T-helper 1 cell (primary cell): ENCODE measurements around the gene PTGDR2.
A peak's percentile ranks its signal among the peaks of the same experiment; 100 is the strongest.

Source experiments
- DNase-seq, 5 donors: peaks; one replicate each; pipeline ENCODE4 v3.0.0-alpha.2; 2012 to 2020
- total RNA-seq, 4 donors: gene quantifications; one replicate each; lab custom pipeline; 2026; lab: John Stamatoyannopoulos, UW

The PTGDR2 gene
- total RNA-seq = 0.24 to 2.9 (median 0.55) reads per million in 4 donors

DNA sequence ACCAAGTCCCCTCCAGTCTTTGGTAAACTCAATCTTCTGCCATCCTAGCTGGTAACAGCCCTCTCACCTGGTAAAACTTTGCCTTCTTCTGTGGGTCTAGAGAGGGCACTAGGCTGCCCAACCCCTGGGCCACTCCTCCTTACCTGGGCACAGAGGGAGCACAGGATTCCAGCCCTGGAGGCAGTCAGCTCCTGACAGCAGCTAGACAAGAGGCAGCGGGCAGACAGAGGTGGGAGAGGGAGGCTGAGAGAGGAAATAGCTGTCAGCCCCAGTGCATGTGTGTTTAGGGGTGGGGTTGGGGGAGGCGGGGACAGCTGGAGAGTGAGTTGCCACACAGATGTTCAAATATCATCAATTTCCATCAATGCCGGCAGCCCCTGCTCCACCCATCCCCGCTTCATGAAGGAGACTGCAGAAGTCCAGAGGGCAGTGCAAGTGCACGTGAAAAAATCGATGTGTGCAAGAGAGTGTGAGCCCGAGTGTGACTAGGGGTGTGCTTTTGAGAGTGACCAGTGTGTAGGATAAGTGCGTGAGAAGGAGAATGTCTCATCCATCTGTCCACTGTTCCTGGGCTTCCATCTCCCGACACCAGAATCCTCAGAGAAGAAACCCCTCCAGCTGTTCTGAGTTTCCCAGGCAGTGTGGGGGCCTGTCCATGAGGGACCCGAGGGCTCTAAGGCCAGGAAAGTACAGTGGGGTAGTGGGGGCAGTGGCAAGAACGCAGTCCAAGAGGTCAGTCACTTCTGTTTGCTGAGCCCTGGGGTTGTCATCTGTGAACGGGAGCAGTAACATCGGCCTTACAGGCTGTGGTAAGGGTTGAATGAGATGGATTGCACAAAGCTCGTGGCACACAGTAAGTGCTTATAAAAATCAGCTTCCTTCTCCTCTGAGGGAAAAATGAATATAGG, at the start of gene PTGDR2:
Gene PTGDR2, minus strand, starts transcription at position 225 of the 908 bp plus-strand sequence. CDS start 2,228 bp downstream, outside the sequence.
- no peak for DNase-seq

DNA sequence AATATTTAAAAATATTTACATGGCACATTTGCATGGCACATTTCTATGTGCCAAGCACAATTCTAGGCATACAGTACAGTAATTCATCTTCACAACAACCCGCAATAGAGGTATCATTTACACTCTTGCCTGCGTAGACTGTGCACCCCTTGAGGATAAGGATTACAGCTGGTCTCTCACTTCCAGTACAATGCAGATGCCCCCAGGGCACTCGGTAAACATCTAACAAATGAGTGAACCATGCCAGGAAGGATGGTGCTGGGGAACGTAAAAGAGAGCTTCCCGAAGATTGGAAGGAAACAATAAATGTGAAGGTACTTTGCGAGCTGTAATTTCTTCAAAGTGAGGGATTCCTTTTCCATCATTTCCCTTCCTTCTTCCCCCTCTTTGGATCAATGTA, 49.3 kb upstream of the PTGDR2 start:
- DNase-seq = no peak

DNA sequence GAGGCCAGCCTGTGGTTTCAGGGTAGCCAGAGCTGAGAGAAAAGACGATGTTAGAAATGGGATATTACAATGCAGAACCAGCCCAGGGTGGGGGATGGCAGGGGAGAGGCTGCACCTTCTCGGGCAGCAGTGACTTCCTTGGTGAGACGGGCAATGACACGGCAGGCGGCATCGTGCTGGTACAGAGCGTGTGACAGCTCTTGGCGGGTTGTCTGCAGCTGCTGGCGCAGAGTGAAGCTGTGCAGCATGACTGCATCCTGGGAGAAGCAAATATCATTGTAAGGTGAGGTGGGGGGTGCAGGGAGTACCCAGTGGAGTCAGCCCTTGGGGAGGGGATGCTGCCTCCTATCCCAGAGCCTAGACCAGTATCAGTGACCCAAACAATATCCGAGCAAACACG, 46.9 kb upstream of the PTGDR2 start:
- no peak for DNase-seq

DNA sequence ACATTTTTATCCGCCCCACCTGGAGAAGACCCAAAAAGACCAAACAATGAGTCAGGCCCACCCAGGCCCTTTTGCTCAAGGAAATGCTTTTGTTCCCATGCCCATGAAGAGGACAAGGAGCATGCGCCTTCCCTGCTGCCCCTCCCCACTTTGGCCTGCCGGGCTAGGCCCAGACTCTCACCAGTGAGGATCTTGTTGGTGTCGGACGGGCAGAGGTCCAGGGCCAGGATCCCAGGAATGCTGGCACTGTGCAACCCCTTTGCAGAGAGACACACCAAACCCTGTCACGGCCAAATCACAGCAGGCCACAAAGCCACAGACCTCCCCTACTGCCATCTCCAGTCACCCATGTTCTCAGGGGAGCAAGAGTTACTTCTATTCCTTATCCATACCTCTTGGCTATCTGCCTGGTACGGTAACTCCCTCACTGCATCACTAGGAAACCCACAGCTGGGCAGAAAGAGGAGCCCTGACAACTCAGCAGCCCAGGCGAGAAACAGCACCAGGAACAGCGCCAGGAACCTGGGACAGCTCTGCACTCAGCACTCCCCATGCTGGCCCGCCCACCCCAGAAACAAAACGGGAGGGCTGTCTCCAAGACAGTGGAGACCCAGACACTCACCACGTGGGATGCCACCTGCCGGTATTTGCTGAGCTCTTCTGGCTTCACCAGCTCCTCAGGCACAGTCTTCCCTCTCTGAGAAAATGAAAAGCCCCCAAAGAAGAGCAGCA, 45.1 kb upstream of the PTGDR2 start:
- no peak for DNase-seq

DNA sequence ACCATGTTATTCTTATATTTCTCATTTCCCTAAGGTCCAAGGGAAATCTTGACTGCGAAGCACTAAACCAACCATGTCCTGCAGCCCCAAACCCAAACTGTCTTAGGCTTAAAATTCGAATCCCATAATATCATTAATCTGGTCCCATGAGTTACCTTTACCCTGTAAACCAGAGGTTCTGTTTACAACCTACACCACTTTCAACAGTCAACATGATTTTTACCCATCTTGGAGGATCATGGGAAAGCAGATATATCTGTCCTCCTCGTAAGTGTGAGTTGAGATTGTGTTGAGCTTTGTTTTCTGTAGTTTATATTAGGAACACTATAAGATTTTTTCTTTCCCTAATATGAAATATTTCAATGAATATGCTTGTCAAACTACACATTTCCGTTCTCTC, 44.2 kb upstream of the PTGDR2 start:
- no peak for DNase-seq

DNA sequence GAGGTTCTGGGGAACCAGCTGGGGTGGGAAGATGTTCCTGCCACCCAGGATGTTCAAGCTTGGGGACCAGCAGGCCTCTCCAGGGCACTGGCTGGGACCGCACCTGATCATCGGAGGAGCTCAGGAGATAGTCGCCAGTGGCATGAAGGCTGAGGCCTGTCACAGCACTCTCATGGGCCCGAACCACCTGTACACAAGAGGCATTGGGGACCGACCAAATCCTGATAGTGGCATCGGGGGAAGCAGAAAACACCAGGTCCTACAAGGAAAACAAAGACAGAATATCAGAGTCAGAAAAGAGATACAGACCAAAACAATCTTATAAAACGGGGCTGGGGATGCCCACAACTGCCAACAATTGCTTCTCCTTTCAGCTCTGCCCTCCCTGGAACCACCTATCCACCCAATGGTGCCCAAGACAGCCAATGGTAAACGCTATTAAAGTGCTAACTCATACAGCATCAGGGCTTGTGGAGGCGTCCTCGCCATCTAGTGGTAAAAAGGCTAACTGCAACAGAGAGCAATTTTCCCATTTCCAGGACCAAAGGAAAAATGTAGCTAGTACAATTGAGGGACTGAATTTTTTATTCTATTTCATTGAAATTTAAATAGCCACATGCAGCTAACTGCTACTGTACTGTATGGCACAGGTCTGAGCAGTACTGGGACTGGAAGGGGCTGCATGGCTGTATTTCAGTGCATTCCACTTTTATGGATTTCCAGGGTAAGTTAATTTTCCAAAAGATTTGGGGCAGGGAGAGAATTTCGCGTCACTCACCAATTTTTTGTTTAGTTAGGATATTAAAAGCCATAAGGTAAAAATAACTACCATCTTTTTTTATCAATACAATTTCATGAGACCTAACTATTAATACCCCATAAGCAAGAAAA, 43.5 kb upstream of the PTGDR2 start:
- peak in 2 of 5 donors; percentile 23 to 41 for DNase-seq

DNA sequence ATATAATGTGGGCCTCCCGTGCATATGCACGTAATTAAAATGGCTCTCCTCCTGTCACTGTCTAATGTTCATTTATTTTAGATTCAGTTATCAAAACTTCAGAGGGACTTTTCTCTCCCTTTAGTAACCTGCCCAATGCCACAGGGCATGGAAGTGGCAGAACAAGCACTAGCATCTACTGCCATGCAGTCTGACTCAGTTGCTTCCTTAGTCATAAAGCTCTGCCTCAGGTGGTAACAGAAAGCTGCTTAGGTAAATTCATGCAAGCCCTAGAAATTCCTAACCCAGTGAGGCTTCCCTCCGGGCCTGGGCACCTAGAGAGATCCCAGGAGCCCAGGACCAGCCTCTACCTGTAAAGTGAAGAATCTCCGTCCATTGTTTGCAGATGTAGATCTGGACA, 41.7 kb upstream of the PTGDR2 start:
- no peak for DNase-seq

DNA sequence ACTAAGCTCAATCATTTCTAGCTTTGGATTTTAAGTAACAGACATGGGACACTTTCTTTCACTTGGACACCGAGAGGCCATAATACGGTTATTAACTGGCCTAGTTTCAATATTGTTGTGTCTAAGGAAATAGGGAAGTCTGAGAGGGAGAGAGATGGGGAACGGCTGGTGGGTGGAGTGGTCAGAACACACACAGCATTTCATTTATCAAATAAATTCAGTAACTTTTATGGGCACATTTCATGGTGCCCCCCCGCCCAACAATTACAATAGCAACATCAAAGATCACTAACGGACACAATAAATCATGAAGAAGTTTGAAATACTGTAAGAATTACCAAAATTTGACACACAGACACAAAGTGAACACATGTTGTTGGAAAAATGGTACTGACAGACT, 39.9 kb upstream of the PTGDR2 start:
- DNase-seq = no peak

DNA sequence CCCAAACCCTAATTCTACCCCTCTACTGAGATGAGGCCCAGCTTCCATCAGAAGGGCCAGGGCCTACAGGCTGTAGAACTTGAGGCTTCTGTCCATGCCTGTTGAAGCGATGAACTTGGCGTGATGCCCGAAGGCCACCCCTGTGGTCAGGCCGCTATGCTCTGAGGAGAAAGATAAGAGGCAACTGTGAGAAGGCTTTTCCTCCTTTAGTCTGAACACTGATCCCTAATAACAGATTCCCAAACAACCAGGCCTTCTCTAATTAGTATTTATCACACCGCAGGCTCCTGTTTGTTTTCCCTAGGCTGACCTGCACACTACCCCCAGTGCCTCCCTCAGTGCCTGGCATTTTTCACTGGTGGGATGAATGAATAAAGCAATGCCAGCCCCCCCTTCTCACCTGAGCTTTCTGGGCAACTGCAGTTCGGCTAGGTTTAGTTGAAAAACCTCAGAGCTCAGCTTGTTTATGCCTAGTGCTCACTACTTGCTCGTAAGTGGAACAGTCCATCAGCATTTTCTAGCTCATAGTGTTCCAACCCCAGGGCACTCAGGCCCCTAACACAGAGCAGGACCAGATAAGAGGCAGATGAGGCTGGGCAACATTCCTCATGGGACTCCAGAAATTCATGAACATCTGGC, 35.5 kb upstream of the PTGDR2 start:
- no peak for DNase-seq

DNA sequence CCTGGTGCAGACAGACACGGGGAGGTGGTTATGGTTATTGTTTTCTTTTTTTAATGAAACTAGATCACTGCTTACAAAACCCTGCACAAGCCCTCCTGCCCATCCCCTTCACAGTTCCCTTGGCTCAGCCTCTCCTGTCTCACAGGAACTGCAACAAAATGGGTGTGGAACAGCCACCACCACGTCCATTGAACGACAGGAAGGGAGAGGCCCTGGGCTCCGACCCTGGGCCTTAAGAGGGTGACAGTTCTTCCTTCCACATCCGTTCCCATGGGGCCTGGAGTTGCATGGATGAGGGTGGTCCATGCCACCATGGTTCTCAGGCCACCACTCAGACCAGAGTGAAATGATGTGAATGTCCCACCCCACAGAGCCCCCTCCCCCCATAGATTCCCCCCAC, 34.9 kb upstream of the PTGDR2 start:
- no peak for DNase-seq

DNA sequence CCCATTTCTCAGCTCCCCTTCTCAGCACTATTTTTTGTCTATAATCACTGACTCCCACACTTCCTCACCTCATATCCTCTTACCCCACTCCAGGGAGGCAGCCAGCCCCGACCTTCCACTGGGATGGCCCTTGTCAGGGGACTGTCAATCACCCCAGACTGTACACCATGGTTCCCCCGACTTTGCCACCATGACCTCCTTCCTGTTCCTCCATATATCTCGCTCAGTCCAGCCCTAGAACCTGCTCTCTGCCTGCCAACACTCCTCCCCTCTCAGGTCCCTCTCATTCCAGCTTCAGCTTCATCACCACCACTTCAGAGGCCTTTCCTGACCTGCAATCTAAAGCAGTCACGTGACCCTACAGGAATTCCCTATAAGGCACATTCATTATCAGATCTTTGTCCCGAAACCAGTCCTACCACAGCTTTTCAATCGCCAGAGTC, 34.1 kb upstream of the PTGDR2 start:
- no peak for DNase-seq

DNA sequence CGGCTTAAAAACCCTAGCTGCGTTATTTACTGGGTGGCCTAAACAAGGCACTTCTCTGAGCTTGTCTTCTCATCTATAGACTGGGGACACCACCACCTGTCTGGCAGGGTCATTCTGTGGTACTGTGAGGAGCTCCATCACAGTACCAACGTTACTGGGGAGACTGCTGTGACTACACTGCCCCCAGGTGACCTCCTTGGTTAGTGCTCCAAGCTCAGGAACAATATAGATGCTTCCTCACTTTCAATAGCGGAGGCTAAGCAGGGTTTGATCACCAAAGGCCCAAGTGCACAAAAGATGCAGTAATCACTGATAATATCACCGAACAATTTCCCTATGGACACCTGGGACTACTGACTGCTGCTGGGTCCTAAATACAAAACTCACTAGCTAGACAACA, 31.8 kb upstream of the PTGDR2 start:
- DNase-seq = peak in 2 of 5 donors; percentile 18 to 35

DNA sequence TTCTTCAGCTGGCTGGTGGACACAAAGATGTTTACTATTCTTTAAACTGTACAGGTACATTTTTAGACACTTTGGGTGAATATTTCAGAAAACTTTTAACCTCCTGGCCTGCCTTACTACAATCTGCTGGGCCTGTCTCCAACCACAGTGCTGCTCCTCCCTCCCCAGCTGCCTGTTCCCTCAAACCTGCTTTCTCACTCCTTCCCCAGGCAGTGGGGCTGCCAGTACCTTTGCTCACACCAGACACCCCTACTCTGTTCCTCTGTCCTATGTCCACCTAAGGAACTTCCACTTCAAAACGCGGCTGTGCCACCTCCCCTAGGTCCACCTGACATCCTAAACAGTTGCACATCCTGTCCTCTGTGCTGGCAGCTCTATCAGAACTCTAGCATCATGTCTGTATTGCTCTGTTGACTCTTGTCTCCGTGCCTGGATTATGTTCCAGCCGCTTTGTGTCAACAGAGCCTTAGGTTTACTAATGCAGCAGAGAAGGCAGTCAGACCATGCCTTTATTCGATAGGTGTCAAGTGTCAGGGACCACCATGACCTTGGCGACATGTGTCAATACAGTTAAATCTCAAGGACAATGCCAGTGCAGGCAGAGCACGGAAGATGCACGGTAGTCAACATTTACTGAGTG, 25.0 kb upstream of the PTGDR2 start:
- no peak for DNase-seq

DNA sequence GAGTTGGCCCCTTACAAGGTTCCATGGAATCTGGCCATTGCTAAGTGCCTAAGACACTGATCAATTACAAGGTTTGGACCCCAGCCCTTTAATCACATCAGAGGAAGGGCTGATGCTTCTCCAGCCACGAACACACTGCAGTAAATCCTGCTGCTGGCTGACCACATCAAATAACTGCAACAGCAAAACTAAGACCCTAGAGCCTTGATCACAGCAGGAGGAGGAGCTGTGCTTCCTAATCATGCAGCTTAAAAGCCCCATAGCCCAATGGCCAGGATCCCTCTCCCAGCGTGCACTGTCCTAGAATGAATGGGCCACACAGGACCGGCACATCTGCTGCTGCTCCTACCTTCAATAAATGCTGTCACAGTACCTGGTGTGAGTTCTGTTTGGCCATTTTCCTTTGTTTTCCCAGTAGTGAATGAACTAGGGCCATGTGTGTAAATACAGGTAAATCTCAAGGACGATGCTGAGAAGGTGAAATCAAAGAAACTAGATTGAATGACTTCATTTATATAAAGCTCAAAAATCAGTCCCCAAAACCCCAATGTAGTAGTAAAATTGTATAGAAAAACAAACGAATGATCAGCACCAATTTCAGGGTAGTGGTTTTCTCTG, 24.3 kb upstream of the PTGDR2 start:
- no peak for DNase-seq

DNA sequence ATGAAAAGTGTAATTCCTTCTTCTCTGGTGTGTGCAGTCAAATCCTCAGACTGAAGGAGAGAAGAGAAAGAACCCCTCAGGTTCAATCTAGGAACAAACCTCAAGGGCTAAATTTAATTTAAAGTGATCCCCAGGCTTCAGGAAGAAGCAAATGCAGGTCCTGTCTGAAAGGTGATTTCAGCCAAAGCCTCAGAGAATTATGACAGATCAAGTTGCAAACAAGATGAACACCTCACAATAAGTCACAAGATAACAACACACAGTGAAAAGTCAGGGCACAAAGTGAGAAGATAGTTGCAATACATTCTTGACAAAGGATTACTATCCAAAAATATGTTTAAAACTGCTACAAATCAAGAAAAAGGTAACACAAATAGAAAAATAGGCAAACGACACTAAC, 23.4 kb upstream of the PTGDR2 start:
- no peak for DNase-seq

DNA sequence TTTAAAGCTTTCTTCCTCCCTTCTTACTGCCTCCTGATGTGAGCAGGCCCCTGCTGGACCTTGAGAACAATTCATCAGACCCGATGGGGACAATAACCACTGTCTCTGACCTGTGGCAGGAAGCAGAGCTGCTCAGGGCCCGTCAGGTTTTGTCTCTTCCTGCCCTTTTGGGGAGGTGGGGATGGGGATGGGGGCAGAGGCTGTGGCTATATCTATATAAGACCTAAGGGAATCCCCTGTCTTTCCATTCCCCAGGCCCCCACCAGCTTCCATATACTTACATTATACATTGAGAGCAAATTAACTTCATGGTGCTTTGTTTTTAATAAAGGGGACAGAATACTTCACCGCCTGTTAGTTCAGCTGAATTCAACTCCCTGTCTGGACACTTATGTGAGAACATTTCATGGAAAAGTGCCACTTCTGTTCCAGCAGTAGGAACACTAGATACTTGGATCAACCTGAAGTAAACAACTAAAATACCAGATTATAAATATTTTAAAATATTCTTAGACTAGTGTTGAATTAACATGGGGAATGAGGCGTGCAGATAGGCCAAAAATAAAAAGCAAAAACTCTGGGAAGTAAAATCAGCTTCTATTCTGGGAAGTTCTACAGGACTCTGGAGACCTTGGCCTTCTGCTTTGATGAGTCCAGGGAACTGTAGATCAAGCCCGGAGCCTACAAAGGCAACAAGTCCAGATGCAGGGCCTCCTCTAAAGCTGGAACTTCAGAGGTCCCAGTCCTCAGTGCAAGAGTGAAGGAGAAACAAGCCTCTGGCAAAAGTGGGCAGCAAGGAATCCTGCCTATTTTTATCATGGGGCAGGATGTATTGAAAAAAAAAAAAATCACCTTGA, 22.7 kb upstream of the PTGDR2 start:
- DNase-seq = no peak

DNA sequence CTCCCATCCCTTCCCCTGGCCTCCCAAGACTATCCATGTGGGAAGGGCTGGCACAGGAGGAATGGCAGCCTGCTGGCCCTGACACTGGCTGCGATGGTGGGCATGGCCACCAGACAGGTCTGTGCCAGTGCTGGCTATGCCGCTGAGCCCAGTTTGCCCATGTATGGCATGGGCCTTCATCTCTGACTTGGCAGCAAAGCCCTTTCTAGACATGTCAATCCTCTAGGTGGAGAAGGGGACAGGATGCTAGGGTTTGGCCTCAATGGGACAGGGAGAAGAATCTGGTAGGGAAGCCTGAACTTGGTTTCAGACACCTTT, 20.4 kb upstream of the PTGDR2 start:
- DNase-seq = no peak

DNA sequence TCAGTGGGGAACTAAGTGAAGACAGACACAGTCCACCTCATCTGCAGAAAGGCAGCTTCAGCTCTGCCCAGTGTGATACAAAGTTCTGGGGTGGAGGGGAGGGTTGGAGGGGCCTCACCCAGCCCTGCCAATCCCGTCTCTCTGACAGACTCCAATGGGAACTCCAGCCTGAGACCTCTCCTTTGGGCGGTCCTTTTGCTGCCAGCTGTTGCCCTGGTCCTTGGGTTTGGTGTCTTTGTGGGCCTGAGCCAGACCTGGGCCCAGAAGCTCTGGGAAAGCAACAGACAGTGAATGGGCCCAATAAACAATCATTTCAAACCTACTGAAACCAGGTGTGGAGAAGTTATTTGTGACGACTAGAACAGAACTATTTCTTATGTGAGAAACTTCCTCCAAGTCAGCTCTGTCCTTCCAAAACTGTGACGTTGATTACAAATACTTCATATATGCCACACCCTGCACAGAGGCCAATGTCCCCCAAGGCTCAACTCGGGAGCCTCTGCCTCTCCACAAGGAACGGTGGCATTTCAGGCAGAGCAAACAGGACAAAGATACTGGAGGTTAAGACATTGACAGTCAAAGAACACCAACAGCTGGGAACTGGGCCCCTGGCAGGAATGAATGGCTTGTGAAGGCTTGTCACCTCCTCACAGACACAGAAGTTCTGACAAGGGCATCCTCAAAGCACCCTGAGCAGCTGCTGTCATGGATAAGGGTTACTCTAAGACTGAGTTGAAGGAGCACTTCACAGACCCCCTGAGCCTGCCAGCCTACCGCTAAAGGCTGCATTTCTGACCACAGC, 19.8 kb upstream of the PTGDR2 start:
- DNase-seq = no peak
